H1 (cell line): ENCODE results near the gene INPP5F.

ENCODE experiments used
- CBX8 ChIP-seq: fragments of 300-800, 300-1000 bp; sonication (generic); IDR thresholded peaks from 2 replicates; pipeline ENCODE4 v1.7.1; 2016; ENCODE audit warnings: low read depth, low read length, borderline replicate concordance
- EP300 ChIP-seq, 2 experiments: IDR thresholded peaks; 1 replicate in 1 of 2; 2 replicates in 1 of 2; pipeline ENCODE4 v1.6.1; 2011 to 2012; ENCODE audit warnings: low read depth in 2 of 2, low read length in 2 of 2, mild to moderate bottlenecking in 2 of 2, borderline replicate concordance in 1 of 2, inconsistent platforms in 1 of 2, moderate library complexity in 1 of 2
- EZH2 ChIP-seq: fragments of 200-600 bp; sonication (generic); IDR thresholded peaks from 2 replicates; pipeline ENCODE4 v1.7.1; 2012; ENCODE audit warnings: low read depth, mild to moderate bottlenecking, moderate library complexity, low read length, inconsistent platforms; ENCODE audit not compliant: severe bottlenecking
- JUN ChIP-seq: IDR thresholded peaks from 2 replicates; pipeline ENCODE4 v1.6.1; 2011; ENCODE audit warnings: low read depth, mild to moderate bottlenecking, improper control_type of control experiment, low read length
- POLR2A ChIP-seq, 2 experiments: IDR thresholded peaks; 1 replicate in 1 of 2; 2 replicates in 1 of 2; pipeline ENCODE4 v1.6.1; 2011; ENCODE audit warnings: low read depth in 2 of 2, low read length in 2 of 2, mild to moderate bottlenecking in 2 of 2; ENCODE audit errors: control extremely low read depth in 1 of 2
- SP1 ChIP-seq: IDR thresholded peaks from 2 replicates; pipeline ENCODE4 v1.6.1; 2011; ENCODE audit warnings: low read depth, low read length
- TAF1 ChIP-seq: IDR thresholded peaks from 2 replicates; pipeline ENCODE4 v1.6.1; 2011; ENCODE audit warnings: mild to moderate bottlenecking, low read depth, low read length
- TF ChIP-seq, protein P1 (sequence below), 3 experiments: IDR thresholded peaks; 1 replicate in 2 of 3; 2 replicates in 1 of 3; pipeline versions ENCODE4 v1.5.1 to v1.6.1; 2011; ENCODE audit warnings: low read length in 3 of 3, mild to moderate bottlenecking in 3 of 3, inconsistent platforms in 2 of 3, low read depth in 1 of 3, moderate library complexity in 1 of 3; ENCODE audit not compliant: insufficient read depth in 1 of 3; ENCODE audit errors: control extremely low read depth in 1 of 3

DNA sequence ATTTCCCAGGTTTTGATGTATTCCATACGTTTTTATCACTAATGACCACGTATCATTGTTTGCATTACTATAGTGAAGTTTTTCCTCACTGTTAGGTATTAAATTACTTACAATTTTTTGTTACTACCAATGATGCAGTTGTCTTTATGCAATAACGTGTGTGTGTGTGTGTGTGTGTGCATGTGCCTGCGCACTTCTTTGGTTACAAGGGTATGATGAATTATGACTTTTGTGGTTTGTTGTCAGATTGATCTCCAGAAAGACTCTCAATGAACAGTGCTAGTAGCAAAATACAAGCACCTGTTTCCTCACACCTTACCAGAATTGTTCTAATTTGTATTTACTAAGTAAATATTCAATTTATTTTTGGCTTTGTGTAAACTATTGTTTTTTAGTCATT is 95.3 kb downstream of the INPP5F start:
- TF ChIP-seq POLR2A (IDR thresholded peaks at IDR 0.05; ENCODE audit: control extremely low read depth in 1 of 2, low read depth in 2 of 2, low read length in 2 of 2) (no peak), EZH2 (no peak), EP300 (IDR thresholded peaks at IDR 0.05; ENCODE audit: borderline replicate concordance in 1 of 2, low read depth in 2 of 2, low read length in 2 of 2) (no peak), SP1 (no peak), TAF1 (no peak), CBX8 (no peak), JUN (no peak)
- TF ChIP-seq, protein P1, sequence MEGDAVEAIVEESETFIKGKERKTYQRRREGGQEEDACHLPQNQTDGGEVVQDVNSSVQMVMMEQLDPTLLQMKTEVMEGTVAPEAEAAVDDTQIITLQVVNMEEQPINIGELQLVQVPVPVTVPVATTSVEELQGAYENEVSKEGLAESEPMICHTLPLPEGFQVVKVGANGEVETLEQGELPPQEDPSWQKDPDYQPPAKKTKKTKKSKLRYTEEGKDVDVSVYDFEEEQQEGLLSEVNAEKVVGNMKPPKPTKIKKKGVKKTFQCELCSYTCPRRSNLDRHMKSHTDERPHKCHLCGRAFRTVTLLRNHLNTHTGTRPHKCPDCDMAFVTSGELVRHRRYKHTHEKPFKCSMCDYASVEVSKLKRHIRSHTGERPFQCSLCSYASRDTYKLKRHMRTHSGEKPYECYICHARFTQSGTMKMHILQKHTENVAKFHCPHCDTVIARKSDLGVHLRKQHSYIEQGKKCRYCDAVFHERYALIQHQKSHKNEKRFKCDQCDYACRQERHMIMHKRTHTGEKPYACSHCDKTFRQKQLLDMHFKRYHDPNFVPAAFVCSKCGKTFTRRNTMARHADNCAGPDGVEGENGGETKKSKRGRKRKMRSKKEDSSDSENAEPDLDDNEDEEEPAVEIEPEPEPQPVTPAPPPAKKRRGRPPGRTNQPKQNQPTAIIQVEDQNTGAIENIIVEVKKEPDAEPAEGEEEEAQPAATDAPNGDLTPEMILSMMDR (IDR thresholded peaks at IDR 0.05; ENCODE audit: control extremely low read depth in 1 of 3, insufficient read depth in 1 of 3, low read depth in 1 of 3, low read length in 3 of 3): no peak
